GM13976 (cell line): ENCODE results near the gene ADGRD2.

Experiments used
- DNase-seq: peaks from one replicate; pipeline ENCODE4 v3.0.0; 2012; ENCODE audit warnings: low spot score
- CTCF ChIP-seq: IDR thresholded peaks from 2 replicates; pipeline ENCODE4 v1.5.1; 2012; ENCODE audit warnings: borderline replicate concordance, mild to moderate bottlenecking; ENCODE audit not compliant: insufficient read depth; ENCODE audit errors: extremely low read depth, missing control alignments, control extremely low read depth
- in situ Hi-C: fragments of 300-500 bp; cut with MboI; formaldehyde crosslinking; loops from one replicate; pipeline ENCODE4 v1.12.0; 2022; ENCODE audit warnings: low sequenced_read_pairs, mixed read lengths, inconsistent platforms; ENCODE audit not compliant: unreplicated experiment

ADGRD2 gene

GRCh38 chr9:124503713-124504529 lies 53.7 kb downstream of the ADGRD2 start:
- TF ChIP-seq CTCF: no peak
- in situ Hi-C loops: no loop called here
- DNase-seq: no peak

- no peak for DNase-seq
- in situ Hi-C loops: no loop called here
- TF ChIP-seq CTCF: no peak
Measured at GRCh38 chr9:124504530-124505005, 54.3 kb downstream of the ADGRD2 start.

GRCh38 chr9:124505006-124505900 lies 55.0 kb downstream of the ADGRD2 start:
- in situ Hi-C loops: no loop called here
- TF ChIP-seq CTCF: no peak
- no peak for DNase-seq

- in situ Hi-C loops: no loop called here
- TF ChIP-seq CTCF: no peak
- DNase-seq: no peak
Measured at GRCh38 chr9:124505901-124506346, 55.7 kb downstream of the ADGRD2 start.

- no peak for DNase-seq
- TF ChIP-seq CTCF: no peak
- in situ Hi-C loops: no loop called here
Measured at GRCh38 chr9:124506433-124506832, 56.2 kb downstream of the ADGRD2 start.
